Prostate gland (tissue), 2 donors: Measurements from ENCODE around the gene FOXRED2. TPM values are rescaled to one million over a fixed set of nuclear protein-coding genes. Genes with fewer than 3 reads are reported as not detected.
"Not testable (repeated sequence)": the region's sequence is repeated elsewhere in the genome, so short reads cannot be mapped to it uniquely, and the experiment has no call there.

Experiments used
- DNase-seq: peaks from one replicate; pipeline ENCODE4 v3.0.0-alpha.2; 2019; ENCODE audit warnings: low spot score
- H3K27ac ChIP-seq, 2 donors: fragments of 200-600 bp; sonication (generic); 2 replicates each; pipeline ENCODE4 v1.5.1; 2017 to 2019
- H3K27me3 ChIP-seq: fragments of 200-600 bp; sonication (generic); replicated peaks from 2 replicates; pipeline ENCODE4 v1.5.1; 2019; ENCODE audit not compliant: insufficient read depth
- H3K36me3 ChIP-seq, 2 donors: fragments of 200-600 bp; sonication (generic); 1 replicate in 1 of 2; 2 replicates in 1 of 2; pipeline versions ENCODE4 v1.5.1 to v1.8.1; 2017 to 2019
- H3K4me1 ChIP-seq: fragments of 200-600 bp; sonication (generic); replicated peaks from 2 replicates; pipeline ENCODE4 v1.5.1; 2019
- H3K4me3 ChIP-seq, 2 donors: fragments of 200-600 bp; sonication (generic); 2 replicates each; pipeline ENCODE4 v1.5.1; 2017 to 2019
- H3K9me3 ChIP-seq: fragments of 200-600 bp; sonication (generic); 2 replicates; pipeline ENCODE4 v1.5.1; 2017
- CTCF ChIP-seq, 4 experiments: fragments of 200-600 bp in 2 of 4; fragments of 450-650 bp in 2 of 4; sonication (generic) in 2 of 4; IDR thresholded peaks; 1 replicate in 3 of 4; 2 replicates in 1 of 4; pipeline ENCODE4 v1.5.1; 2016 to 2019; ENCODE audit warnings: antibody characterized with exemption in 4 of 4, mild to moderate bottlenecking in 2 of 4, moderate library complexity in 2 of 4
- POLR2A ChIP-seq: fragments of 450-650 bp; IDR thresholded peaks from one replicate; pipeline ENCODE4 v1.6.1; 2016; ENCODE audit warnings: antibody characterized with exemption, mild to moderate bottlenecking
- POLR2AphosphoS5 ChIP-seq: sonication (generic); formaldehyde crosslinking; IDR thresholded peaks from one replicate; pipeline ENCODE4 v1.6.1; 2017; ENCODE audit warnings: antibody characterized with exemption
- WGBS: methylation state at CpG from one replicate; pipeline ENCODE4 v1.1.5; 2018; 5-methylcytosine and 5-hydroxymethylcytosine counted together
- intact Hi-C: fragments of 100-400 bp; cut with DNase I; formaldehyde crosslinking; loops from one replicate; pipeline ENCODE4 v1.14.2; 2022
- total RNA-seq, 2 donors: library from RNA; depleted of rRNA; stranded (reverse); fragments of >200 nt; gene quantifications; one replicate each; pipeline ENCODE4 v1.1.0, GENCODE V29; 2016

FOXRED2 gene
- total RNA-seq, 2 donors from 2014 or later, result 24.7 to 33.7 TPM

- no peaks in the 10 kb centered on the region for H3K27me3 ChIP-seq
- H3K27ac ChIP-seq, result no peak overlapping the region
- 34% methylated on average over 9 of the region's 9 CpGs for WGBS
- no peaks in the 10 kb centered on the region for H3K4me1 ChIP-seq
- DNase-seq, result peak; percentile 33
- H3K9me3 ChIP-seq, result no peaks in the 10 kb centered on the region
- H3K36me3 ChIP-seq, result no peaks in the 10 kb centered on the region
- intact Hi-C loops, result no loop called here
- no peak for TF ChIP-seq CTCF (IDR thresholded peaks at IDR 0.05)
- TF ChIP-seq POLR2AphosphoS5, result no peak
- no peak for TF ChIP-seq POLR2A
- H3K4me3 ChIP-seq, result no peak overlapping the region
These were observed 35.1 kb upstream of the FOXRED2 start for GRCh38 chr22:36541831-36542411.

GRCh38 chr22:36540867-36541642, 34.2 kb upstream of the FOXRED2 start:
- Histone ChIP-seq H3K4me1 (no peaks in the 10 kb centered on the region), H3K27me3 (no peaks in the 10 kb centered on the region), H3K4me3 (no peak overlapping the region), H3K27ac (no peak overlapping the region), H3K36me3 (no peaks in the 10 kb centered on the region), H3K9me3 (no peaks in the 10 kb centered on the region)
- TF ChIP-seq CTCF (IDR thresholded peaks at IDR 0.05) (no peak), POLR2AphosphoS5 (no peak), POLR2A (no peak)
- intact Hi-C loops, result no loop called here
- no peak for DNase-seq
- 77% methylated on average over 12 of the region's 12 CpGs for WGBS

GRCh38 chr22:36538529-36538928, 31.7 kb upstream of the FOXRED2 start:
- no peak for DNase-seq
- Histone ChIP-seq H3K36me3 (no peaks in the 10 kb centered on the region), H3K27me3 (no peaks in the 10 kb centered on the region), H3K27ac (no peak overlapping the region), H3K4me3 (no peak overlapping the region), H3K9me3 (no peaks in the 10 kb centered on the region), H3K4me1 (no peaks in the 10 kb centered on the region)
- no peak for TF ChIP-seq CTCF (IDR thresholded peaks at IDR 0.05)
- TF ChIP-seq POLR2A, result no peak
- TF ChIP-seq POLR2AphosphoS5, result no peak
- intact Hi-C loops, result no loop called here
- WGBS, result 51% methylated on average over 7 of the region's 7 CpGs

GRCh38 chr22:36536717-36537116, 29.9 kb upstream of the FOXRED2 start:
- H3K9me3 ChIP-seq, result no peaks in the 10 kb centered on the region
- DNase-seq, result no peak
- WGBS, result 21% methylated on average over 6 of the region's 7 CpGs
- TF ChIP-seq CTCF (IDR thresholded peaks at IDR 0.05) (no peak), POLR2AphosphoS5 (no peak), POLR2A (no peak)
- H3K27ac ChIP-seq, result no peak overlapping the region
- H3K4me3 ChIP-seq, result no peak overlapping the region
- intact Hi-C loops, result no loop called here
- no peaks in the 10 kb centered on the region for H3K36me3 ChIP-seq
- H3K27me3 ChIP-seq, result no peaks in the 10 kb centered on the region
- H3K4me1 ChIP-seq, result no peaks in the 10 kb centered on the region

- DNase-seq, H3K4me3 ChIP-seq, H3K4me1 ChIP-seq, H3K27ac ChIP-seq, H3K9me3 ChIP-seq, H3K27me3 ChIP-seq, intact Hi-C loops, H3K36me3 ChIP-seq: not testable (repeated sequence)
- WGBS, result 94% methylated on average over 4 of the region's 4 CpGs
These were observed 26.5 kb upstream of the FOXRED2 start for GRCh38 chr22:36533320-36533719.
